Adrenal gland (tissue), 12 donors: ENCODE results near the gene CC2D1A. TPM values are rescaled to one million over a fixed set of nuclear protein-coding genes. Genes with fewer than 3 reads are reported as not detected.
A peak's percentile ranks its signal among the peaks of the same experiment; 100 is the strongest.

Experiments used
- DNase-seq, 7 donors: peaks; one replicate each; pipeline ENCODE4 v3.0.0-alpha.2; 2019 to 2020
- H3K27ac ChIP-seq, 5 donors: fragments of 200-600 bp; sonication (generic) in 4 of 5; 1 replicate in 3 of 5; 2 replicates in 2 of 5; pipeline versions ENCODE4 v1.5.1 to v1.8.0; 2016 to 2020; ENCODE audit warnings: mild to moderate bottlenecking in 1 of 5
- H3K27me3 ChIP-seq: fragments of 200-600 bp; 2 replicates; pipeline ENCODE4 v1.8.0; 2021
- H3K36me3 ChIP-seq, 2 donors: fragments of 200-600 bp; replicated peaks in 1 of 2; 1 replicate in 1 of 2; 2 replicates in 1 of 2; pipeline versions ENCODE4 v1.5.1 to v1.8.0; 2018 to 2022
- H3K4me1 ChIP-seq, 2 donors: fragments of 200-600 bp; replicated peaks in 1 of 2; 1 replicate in 1 of 2; 2 replicates in 1 of 2; pipeline versions ENCODE4 v1.5.1 to v1.8.0; 2018 to 2021
- H3K4me3 ChIP-seq, 4 donors: fragments of 200-600 bp; sonication (generic) in 3 of 4; one replicate each; pipeline ENCODE4 v1.5.1; 2016 to 2018
- H3K9me3 ChIP-seq, 3 donors: fragments of 200-600 bp; sonication (generic) in 1 of 3; replicated peaks in 1 of 3; 1 replicate in 2 of 3; 2 replicates in 1 of 3; pipeline versions ENCODE4 v1.5.1 to v1.8.0; 2016 to 2021
- POLR2A ChIP-seq, 2 donors: fragments of 450-650 bp; IDR thresholded peaks; one replicate each; pipeline ENCODE4 v1.6.1; 2017; ENCODE audit warnings: antibody characterized with exemption in 2 of 2, mild to moderate bottlenecking in 2 of 2, moderate library complexity in 1 of 2
- whole genome bisulfite sequencing, 4 donors: extraction: QIAGEN DNeasy Blood & Tissue Kit in 2 of 4; methylation state at CpG; one replicate each; pipeline versions ENCODE4 v1.1.5 to v1.1.7; 2013 to 2017; 5-methylcytosine and 5-hydroxymethylcytosine counted together
- intact Hi-C, 2 donors: fragments of 100-400 bp; cut with DNase I; formaldehyde crosslinking; loops; one replicate each; pipeline versions ENCODE4 v1.14.1 to v1.15.0; 2022 to 2023
- polyA plus RNA-seq, 3 donors: library from polyadenylated mRNA; stranded (reverse); fragments of 200-250 nt in 2 of 3; fragments of 350-450 nt in 1 of 3; fragmentation: Illumina TruSeq in 1 of 3; extraction: RNeasy Lipid Tissue Mini Kit (QIAGEN cat#74804) in 1 of 3; gene quantifications; one replicate each; pipeline ENCODE4 v1.2.3, GENCODE V29; 2013 to 2014
- total RNA-seq, 9 donors: library from RNA; depleted of rRNA in 4 of 9; stranded (reverse); fragments of >200 nt in 4 of 9; fragments of 120-200 nt in 1 of 9; fragmentation: NEBNext Ultra II Directional in 1 of 9; extraction: Animal tissue kit (Norgen Biotek cat#: 25700) in 1 of 9; gene quantifications; one replicate each; pipeline versions ENCODE4 v1.1.0 to v1.2.4, GENCODE V29; 2013 to 2023
- TF ChIP-seq, protein P1 (sequence below), 6 experiments: fragments of 450-650 bp in 4 of 6; fragments of 200-600 bp in 2 of 6; sonication (generic) in 1 of 6; IDR thresholded peaks; 1 replicate in 5 of 6; 2 replicates in 1 of 6; pipeline versions ENCODE4 v1.5.1 to v1.8.0; 2016 to 2021; ENCODE audit warnings: antibody characterized with exemption in 6 of 6, mild to moderate bottlenecking in 2 of 6, moderate library complexity in 1 of 6
- donor health status: healthy with polysubstance abuse.
- donor health status: Bipolar disorder and iron deficiency.
- donor health status: DM: yes; HTN: yes; CAD: no.
- donor health status: DM: no; HTN: no; CAD: no.
- donor health status: DM: no; HTN: no; CAD: no.
- donor health status: DM: yes; HTN: yes; CAD: no.

CC2D1A gene
- total and polyA plus RNA-seq, 12 donors = 9.0 to 125 (median 31.1) TPM

DNA sequence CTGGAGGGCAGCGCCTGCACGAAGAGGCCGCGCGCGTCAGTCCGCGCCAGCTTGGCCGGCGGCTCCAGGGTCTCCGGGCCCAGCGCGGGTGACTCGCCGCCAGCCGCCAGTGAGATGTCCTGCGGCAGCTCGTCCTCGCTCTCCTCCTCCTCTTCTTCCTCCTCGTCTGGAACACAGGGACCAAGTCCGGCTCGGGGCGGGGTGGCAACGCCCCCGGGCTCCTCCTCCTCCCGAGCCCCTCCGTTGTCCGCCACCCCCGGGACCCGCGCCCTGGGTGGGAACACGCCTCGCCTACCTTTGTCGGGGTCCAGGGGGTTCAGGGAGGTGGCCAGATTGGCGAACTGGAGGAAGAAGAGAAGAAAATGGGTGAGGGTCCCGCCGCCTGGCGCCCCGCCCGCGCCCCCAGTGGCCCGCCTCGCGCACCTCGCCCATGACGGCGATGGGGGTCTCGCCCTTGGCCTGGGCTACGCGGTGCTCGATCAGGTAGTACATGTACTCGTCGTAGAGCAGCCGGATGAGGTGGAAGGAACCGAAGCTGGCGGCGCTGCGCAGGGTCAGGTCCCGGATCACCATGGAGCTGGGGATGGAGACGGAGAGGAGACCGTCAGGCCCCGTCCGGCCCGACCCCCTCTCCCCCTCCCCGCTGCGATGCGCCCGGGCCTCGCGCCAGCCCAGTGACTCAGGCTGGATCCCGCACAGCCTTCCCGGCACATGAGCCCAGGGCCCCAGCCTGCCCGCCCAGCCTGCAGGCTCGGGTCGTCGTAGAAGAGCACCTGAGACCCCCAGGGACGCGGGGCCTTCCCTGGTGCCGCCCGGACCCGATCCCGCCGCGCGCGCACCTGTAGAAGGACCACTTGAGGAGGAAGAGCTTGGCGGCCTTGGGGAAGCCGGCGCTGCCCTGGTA is 57.0 kb downstream of the CC2D1A start:
- Histone ChIP-seq H3K27ac (no peak overlapping the region), H3K4me1 (no peaks in the 10 kb centered on the region), H3K9me3 (no peaks in the 10 kb centered on the region), H3K36me3 (peaks cover 0 to 70% of the 10 kb centered on the region in 2 donors), H3K4me3 (no peak overlapping the region), H3K27me3 (no peaks in the 10 kb centered on the region)
- DNase-seq = peak in 1 of 7 donors; percentile 45
- 69 to 81% (median 72%) methylated on average over 47 to 89 of the region's 89 CpGs for WGBS, 4 donors
- TF ChIP-seq POLR2A (IDR thresholded peaks at IDR 0.05) = no peak
- TF ChIP-seq, protein P1, sequence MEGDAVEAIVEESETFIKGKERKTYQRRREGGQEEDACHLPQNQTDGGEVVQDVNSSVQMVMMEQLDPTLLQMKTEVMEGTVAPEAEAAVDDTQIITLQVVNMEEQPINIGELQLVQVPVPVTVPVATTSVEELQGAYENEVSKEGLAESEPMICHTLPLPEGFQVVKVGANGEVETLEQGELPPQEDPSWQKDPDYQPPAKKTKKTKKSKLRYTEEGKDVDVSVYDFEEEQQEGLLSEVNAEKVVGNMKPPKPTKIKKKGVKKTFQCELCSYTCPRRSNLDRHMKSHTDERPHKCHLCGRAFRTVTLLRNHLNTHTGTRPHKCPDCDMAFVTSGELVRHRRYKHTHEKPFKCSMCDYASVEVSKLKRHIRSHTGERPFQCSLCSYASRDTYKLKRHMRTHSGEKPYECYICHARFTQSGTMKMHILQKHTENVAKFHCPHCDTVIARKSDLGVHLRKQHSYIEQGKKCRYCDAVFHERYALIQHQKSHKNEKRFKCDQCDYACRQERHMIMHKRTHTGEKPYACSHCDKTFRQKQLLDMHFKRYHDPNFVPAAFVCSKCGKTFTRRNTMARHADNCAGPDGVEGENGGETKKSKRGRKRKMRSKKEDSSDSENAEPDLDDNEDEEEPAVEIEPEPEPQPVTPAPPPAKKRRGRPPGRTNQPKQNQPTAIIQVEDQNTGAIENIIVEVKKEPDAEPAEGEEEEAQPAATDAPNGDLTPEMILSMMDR (IDR thresholded peaks at IDR 0.05) = no peak
- intact Hi-C loops = no loop called here

DNA sequence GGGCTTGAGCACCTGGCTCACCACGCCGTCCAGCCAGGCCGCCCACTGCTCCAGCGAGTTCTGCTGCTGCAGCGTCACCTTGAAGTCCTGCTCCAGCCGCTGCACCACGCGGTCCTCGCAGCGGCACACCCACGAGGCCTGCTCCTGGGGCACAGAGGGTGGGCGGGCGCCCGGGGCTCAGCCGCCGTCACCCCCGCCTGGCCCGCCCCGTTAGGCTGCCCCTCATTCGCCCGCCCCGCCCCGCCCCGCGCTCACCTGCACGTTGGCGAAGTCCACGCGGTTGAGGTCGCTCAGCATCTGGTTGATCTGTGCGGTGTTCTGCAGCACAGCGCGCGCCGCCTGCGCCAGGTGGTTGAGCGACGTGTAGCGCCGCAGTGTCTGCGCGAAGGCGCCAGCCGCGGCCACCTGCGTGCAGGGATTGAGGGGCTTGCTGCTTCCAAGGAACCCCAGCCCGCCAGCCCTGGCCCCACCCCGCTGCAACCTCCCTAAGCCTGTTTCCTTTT is 57.7 kb downstream of the CC2D1A start:
- no peak for DNase-seq

DNA sequence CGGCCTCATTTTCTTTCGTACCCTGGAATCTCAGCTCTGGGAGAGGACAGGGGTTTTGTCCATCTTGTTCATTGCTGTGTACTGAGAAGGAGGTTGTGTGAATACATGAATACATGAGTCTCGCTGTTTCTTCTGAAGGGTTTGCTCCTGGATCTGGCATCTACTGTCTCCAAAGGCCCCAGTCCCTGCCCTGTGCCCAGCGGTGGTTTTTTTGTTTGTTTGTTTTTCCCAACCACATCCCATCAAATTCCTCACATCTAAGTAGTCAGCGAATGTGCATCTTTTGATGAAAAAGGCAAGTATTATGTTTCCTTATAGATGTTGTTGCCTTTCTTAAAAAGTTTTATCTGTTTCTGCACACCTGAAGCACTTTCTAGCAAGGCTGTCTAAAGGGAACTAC is 58.8 kb downstream of the CC2D1A start:
- Histone ChIP-seq H3K27me3 (no peaks in the 10 kb centered on the region), H3K4me3 (no peak overlapping the region), H3K36me3 (peaks cover 0 to 78% of the 10 kb centered on the region in 2 donors), H3K4me1 (no peaks in the 10 kb centered on the region), H3K9me3 (no peaks in the 10 kb centered on the region), H3K27ac (no peak overlapping the region)
- WGBS, 4 donors = 92 to 99% (median 95%) methylated on average over 5 of the region's 5 CpGs
- no peak for DNase-seq
- TF ChIP-seq POLR2A (IDR thresholded peaks at IDR 0.05) = no peak
- TF ChIP-seq, protein P1 (IDR thresholded peaks at IDR 0.05) = no peak
- intact Hi-C loops = no loop called here

More for the DNA sequence above, 57.7 kb downstream of the CC2D1A start:
- WGBS, 4 donors = 86 to 95% (median 90%) methylated on average over 15 to 48 of the region's 48 CpGs
- Histone ChIP-seq H3K4me1 (no peaks in the 10 kb centered on the region), H3K9me3 (no peaks in the 10 kb centered on the region), H3K36me3 (peaks cover 0 to 74% of the 10 kb centered on the region in 2 donors), H3K27ac (no peak overlapping the region), H3K27me3 (no peaks in the 10 kb centered on the region), H3K4me3 (no peak overlapping the region)
- intact Hi-C loops = no loop called here
- TF ChIP-seq POLR2A (IDR thresholded peaks at IDR 0.05) = no peak
- TF ChIP-seq, protein P1 (IDR thresholded peaks at IDR 0.05) = no peak

DNA sequence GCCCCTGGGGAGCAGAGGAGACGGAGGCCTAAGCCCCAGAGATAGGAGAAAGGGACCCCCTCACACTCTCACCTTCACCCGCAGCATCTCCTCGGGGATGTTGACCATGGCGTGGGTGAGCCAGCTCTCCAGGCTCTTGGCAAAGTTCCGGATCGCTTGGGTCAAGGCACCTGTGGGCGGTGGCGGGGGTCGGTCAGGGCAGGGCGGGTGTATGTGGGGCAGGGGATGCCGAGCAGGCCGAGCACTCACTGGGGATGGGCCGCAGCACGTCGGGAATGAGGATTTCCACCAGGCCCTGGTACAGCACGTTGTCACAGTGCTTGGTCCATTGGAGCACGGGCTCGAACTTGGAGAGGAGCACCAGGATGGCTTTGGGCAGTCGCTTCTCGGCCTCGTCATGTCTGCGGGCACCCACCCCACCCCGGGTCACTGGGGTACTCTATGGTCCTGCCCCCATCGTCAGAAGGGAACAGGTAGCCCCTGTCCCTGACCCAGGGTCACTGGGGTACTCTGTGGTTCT is 59.4 kb downstream of the CC2D1A start:
- TF ChIP-seq, protein P1 (IDR thresholded peaks at IDR 0.05) = no peak
- TF ChIP-seq POLR2A (IDR thresholded peaks at IDR 0.05) = no peak
- Histone ChIP-seq H3K27me3 (no peaks in the 10 kb centered on the region), H3K4me3 (no peak overlapping the region), H3K4me1 (no peaks in the 10 kb centered on the region), H3K27ac (no peak overlapping the region), H3K9me3 (no peaks in the 10 kb centered on the region), H3K36me3 (peaks cover 0 to 77% of the 10 kb centered on the region in 2 donors)
- intact Hi-C loops = no loop called here
- DNase-seq = no peak
- WGBS, 4 donors = 91 to 94% (median 93%) methylated on average over 13 to 24 of the region's 24 CpGs
